Measurements from ENCODE around the gene KIF1B.
A peak's percentile ranks its signal among the peaks of the same experiment; 100 is the strongest.
"Not testable (repeated sequence)": the region's sequence is repeated elsewhere in the genome, so short reads cannot be mapped to it uniquely, and the experiment has no call there.

The KIF1B gene

GRCh38 chr1:10415211-10415930 lies 205.0 kb downstream of the KIF1B start:
- Histone ChIP-seq H3K27me3 (ENCODE audit: insufficient read depth, low read length, poor library complexity) (no peaks in the 10 kb centered on the region), H3K79me2 (ENCODE audit: insufficient read depth, low read length) (no peaks in the 10 kb centered on the region; the same call in 1 of the 2 replicates), H3K4me2 (ENCODE audit: insufficient read depth, low read length) (no peak overlapping the region), H3K4me1 (ENCODE audit: insufficient read depth, low read length) (no peaks in the 10 kb centered on the region), H4K20me1 (ENCODE audit: insufficient read depth, low read length) (peaks cover 5% of the 10 kb centered on the region; the same call in 1 of the 2 replicates), H2AFZ (ENCODE audit: low read depth, low read length) (no peak overlapping the region), H3K4me3 (ENCODE audit: low read depth in 1 of 2, low read length in 2 of 2) (no peak overlapping the region), H3K9me3 (ENCODE audit: insufficient read depth, low read length, severe bottlenecking) (no peaks in the 10 kb centered on the region), H3K36me3 (ENCODE audit: insufficient read depth, low read length) (peaks cover 91% of the 10 kb centered on the region), H3K9ac (ENCODE audit: low read depth, low read length) (no peak overlapping the region), H3K27ac (ENCODE audit: low read length) (no peak overlapping the region)
- ATAC-seq (ENCODE audit: insufficient read depth, low read depth) (0 out of 3 replicates have a peak, but pooled peaks have one; percentile 22), DNase-seq (no peak)
- TF ChIP-seq CTCF (IDR thresholded peaks at IDR 0.05; ENCODE audit: borderline replicate concordance, extremely low read depth, low read length, poor library complexity, severe bottlenecking) (no peak), EZH2 (IDR thresholded peaks at IDR 0.05; ENCODE audit: borderline replicate concordance, low read depth, low read length, severe bottlenecking) (no peak)

GRCh38 chr1:10415967-10416366 lies 205.6 kb downstream of the KIF1B start:
- not testable (repeated sequence) for H4K20me1 ChIP-seq (ENCODE audit: insufficient read depth, low read length); H3K4me3 ChIP-seq (ENCODE audit: low read depth in 1 of 2, low read length in 2 of 2); H3K9me3 ChIP-seq (ENCODE audit: insufficient read depth, low read length, severe bottlenecking); H3K27ac ChIP-seq (ENCODE audit: low read length); H3K27me3 ChIP-seq (ENCODE audit: insufficient read depth, low read length, poor library complexity); ATAC-seq (ENCODE audit: insufficient read depth, low read depth); H3K9ac ChIP-seq (ENCODE audit: low read depth, low read length); H2AFZ ChIP-seq (ENCODE audit: low read depth, low read length); H3K4me1 ChIP-seq (ENCODE audit: insufficient read depth, low read length); H3K4me2 ChIP-seq (ENCODE audit: insufficient read depth, low read length); DNase-seq; H3K79me2 ChIP-seq (ENCODE audit: insufficient read depth, low read length)
- H3K36me3 ChIP-seq (ENCODE audit: insufficient read depth, low read length): peaks cover 91% of the 10 kb centered on the region

GRCh38 chr1:10418741-10419140 lies 208.4 kb downstream of the KIF1B start:
- H3K27me3 ChIP-seq (ENCODE audit: insufficient read depth, low read length, poor library complexity); H3K9ac ChIP-seq (ENCODE audit: low read depth, low read length); H3K4me2 ChIP-seq (ENCODE audit: insufficient read depth, low read length); ATAC-seq (ENCODE audit: insufficient read depth, low read depth); H3K4me1 ChIP-seq (ENCODE audit: insufficient read depth, low read length); H3K4me3 ChIP-seq (ENCODE audit: low read depth in 1 of 2, low read length in 2 of 2); DNase-seq; H3K79me2 ChIP-seq (ENCODE audit: insufficient read depth, low read length); H3K27ac ChIP-seq (ENCODE audit: low read length); H3K9me3 ChIP-seq (ENCODE audit: insufficient read depth, low read length, severe bottlenecking); H4K20me1 ChIP-seq (ENCODE audit: insufficient read depth, low read length); H2AFZ ChIP-seq (ENCODE audit: low read depth, low read length): not testable (repeated sequence)
- H3K36me3 ChIP-seq (ENCODE audit: insufficient read depth, low read length): peaks cover 74% of the 10 kb centered on the region

- H3K4me1 ChIP-seq (ENCODE audit: insufficient read depth, low read length): no peaks in the 10 kb centered on the region
- H3K4me2 ChIP-seq (ENCODE audit: insufficient read depth, low read length): no peak overlapping the region
- no peak overlapping the region for H3K27ac ChIP-seq (ENCODE audit: low read length)
- no peaks in the 10 kb centered on the region for H3K27me3 ChIP-seq (ENCODE audit: insufficient read depth, low read length, poor library complexity)
- no peak overlapping the region for H2AFZ ChIP-seq (ENCODE audit: low read depth, low read length)
- peaks cover 5% of the 10 kb centered on the region; the same call in 1 of the 2 replicates for H4K20me1 ChIP-seq (ENCODE audit: insufficient read depth, low read length)
- DNase-seq (no peak), ATAC-seq (ENCODE audit: insufficient read depth, low read depth) (no peak)
- H3K9me3 ChIP-seq (ENCODE audit: insufficient read depth, low read length, severe bottlenecking): no peaks in the 10 kb centered on the region
- H3K9ac ChIP-seq (ENCODE audit: low read depth, low read length): no peak overlapping the region
- H3K36me3 ChIP-seq (ENCODE audit: insufficient read depth, low read length): peaks cover 68% of the 10 kb centered on the region
- H3K79me2 ChIP-seq (ENCODE audit: insufficient read depth, low read length): no peaks in the 10 kb centered on the region
- TF ChIP-seq CTCF (IDR thresholded peaks at IDR 0.05; ENCODE audit: borderline replicate concordance, extremely low read depth, low read length, poor library complexity, severe bottlenecking) (no peak), EZH2 (IDR thresholded peaks at IDR 0.05; ENCODE audit: borderline replicate concordance, low read depth, low read length, severe bottlenecking) (no peak)
- H3K4me3 ChIP-seq (ENCODE audit: low read depth in 1 of 2, low read length in 2 of 2): no peak overlapping the region
Measured at GRCh38 chr1:10419351-10419750, 209.0 kb downstream of the KIF1B start.
